Activated CD4-positive, alpha-beta T cell treated with anti-CD3 and anti-CD28 coated beads, Interleukin-2, amount 10 ng/mL, durations not matched to agents 24 days and 14 days (primary cell): ENCODE results near the gene MEIKIN. TPM values are rescaled to one million over a fixed set of nuclear protein-coding genes. Genes with fewer than 3 reads are reported as not detected.

Experiments used
- DNase-seq: peaks from one replicate; pipeline ENCODE4 v3.0.0; 2022
- H3K27ac Mint-ChIP-seq: one replicate; pipeline ENCODE4 v1.8.0; 2022; ENCODE audit warnings: mild to moderate bottlenecking, mixed read lengths
- H3K27me3 Mint-ChIP-seq: one replicate; pipeline ENCODE4 v1.8.0; 2022; ENCODE audit warnings: mixed read lengths
- H3K36me3 Mint-ChIP-seq: one replicate; pipeline ENCODE4 v1.8.0; 2022; ENCODE audit warnings: low read depth, mild to moderate bottlenecking, mixed read lengths
- H3K4me1 Mint-ChIP-seq: one replicate; pipeline ENCODE4 v1.8.0; 2021; ENCODE audit warnings: mixed read lengths
- H3K4me3 Mint-ChIP-seq: one replicate; pipeline ENCODE4 v1.8.0; 2022; ENCODE audit warnings: mild to moderate bottlenecking, moderate library complexity, mixed read lengths
- H3K9me3 Mint-ChIP-seq: one replicate; pipeline ENCODE4 v1.8.0; 2021; ENCODE audit warnings: mixed read lengths
- intact Hi-C: fragments of 100-400 bp; cut with micrococcal nuclease; formaldehyde crosslinking; loops from one replicate; pipeline ENCODE4 v1.15.1; 2023
- total RNA-seq: library from RNA; stranded (reverse); gene quantifications from 2 replicates; pipeline ENCODE4 v1.2.3, GENCODE V29; 2022

MEIKIN gene
- total RNA-seq, 1 donor from 2014 or later: not detected

DNA sequence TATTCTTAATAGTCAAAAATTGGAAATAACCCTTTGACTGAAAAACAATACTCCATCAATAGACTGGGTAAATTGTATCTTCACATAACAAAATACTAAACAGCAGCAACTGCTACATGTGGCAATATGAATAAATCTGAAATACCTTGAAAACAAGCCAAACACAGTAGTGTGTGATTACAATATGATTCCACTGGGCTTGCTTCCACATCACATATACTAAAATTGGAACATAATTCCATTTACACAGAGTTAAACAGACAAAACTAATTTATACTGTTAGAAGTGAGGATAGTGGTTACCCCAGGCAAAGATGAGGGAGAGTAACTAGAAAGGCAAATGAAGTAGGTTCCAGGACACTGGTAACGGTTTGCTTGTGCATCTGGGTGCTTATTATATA, 169.0 kb downstream of the MEIKIN start:
- DNase-seq: no peak
- peaks cover 16% of the 10 kb centered on the region for H3K36me3 Mint-ChIP-seq
- H3K4me3 Mint-ChIP-seq: no peak overlapping the region
- no peaks in the 10 kb centered on the region for H3K27me3 Mint-ChIP-seq
- intact Hi-C loops: no loop called here
- no peaks in the 10 kb centered on the region for H3K9me3 Mint-ChIP-seq
- no peak overlapping the region for H3K27ac Mint-ChIP-seq
- peaks cover 10% of the 10 kb centered on the region for H3K4me1 Mint-ChIP-seq

DNA sequence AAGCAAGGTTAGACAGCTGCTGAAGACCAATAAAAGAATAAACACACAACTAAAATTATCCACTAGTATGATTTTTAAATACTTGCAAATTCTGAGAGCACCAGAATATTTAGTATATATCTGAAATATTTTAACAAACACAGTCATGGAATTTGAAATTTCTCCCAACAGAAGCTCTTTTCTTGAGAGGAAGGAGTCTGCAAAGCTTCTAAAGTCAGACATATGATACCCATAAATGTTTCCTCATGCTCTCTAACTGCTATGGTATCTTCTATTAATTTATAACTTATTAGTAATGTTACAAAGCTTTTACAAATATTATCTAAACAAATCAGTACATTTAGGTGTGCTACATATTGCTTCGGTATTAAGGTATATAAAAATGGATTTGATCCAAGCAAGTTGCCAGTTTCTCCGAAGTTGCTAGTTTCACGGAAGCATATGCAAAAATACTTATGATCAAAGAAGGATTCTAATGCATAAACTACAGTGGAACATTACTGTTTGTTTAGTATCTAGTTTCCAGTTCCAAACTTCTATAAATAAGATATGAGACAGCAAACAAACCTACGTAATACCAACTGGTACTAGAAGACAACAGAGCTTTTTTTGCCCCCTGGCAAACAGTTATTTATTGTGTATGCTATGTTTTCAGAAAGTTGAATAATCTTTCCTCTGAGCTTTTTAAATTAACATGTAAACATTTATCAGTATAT, 170.7 kb downstream of the MEIKIN start:
- H3K4me3 Mint-ChIP-seq: no peak overlapping the region
- no peaks in the 10 kb centered on the region for H3K9me3 Mint-ChIP-seq
- peaks cover 4% of the 10 kb centered on the region for H3K4me1 Mint-ChIP-seq
- no peak for DNase-seq
- peaks cover 8% of the 10 kb centered on the region for H3K36me3 Mint-ChIP-seq
- intact Hi-C loops: no loop called here
- no peaks in the 10 kb centered on the region for H3K27me3 Mint-ChIP-seq
- no peak overlapping the region for H3K27ac Mint-ChIP-seq

DNA sequence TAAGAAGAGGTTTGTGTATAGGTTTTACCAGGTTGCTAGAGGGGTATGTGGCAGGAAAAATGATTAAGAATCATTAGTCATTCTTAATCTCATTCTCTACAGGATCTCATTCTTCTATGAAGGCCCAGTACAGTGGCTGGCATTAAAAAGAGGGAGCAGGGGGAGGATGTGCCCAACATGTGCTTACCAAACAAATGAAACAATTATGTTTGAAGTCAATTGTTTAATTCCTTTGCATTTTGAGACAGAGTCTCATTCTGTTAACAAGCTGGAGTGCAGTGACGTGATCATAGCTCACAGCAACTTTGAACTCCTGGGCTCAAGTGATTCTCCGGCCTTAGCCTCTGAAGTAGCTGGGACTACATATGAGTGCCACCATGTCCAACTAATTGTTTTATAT, 171.7 kb downstream of the MEIKIN start:
- peaks cover 6% of the 10 kb centered on the region for H3K4me1 Mint-ChIP-seq
- no peak overlapping the region for H3K4me3 Mint-ChIP-seq
- no peaks in the 10 kb centered on the region for H3K9me3 Mint-ChIP-seq
- H3K27ac Mint-ChIP-seq: no peak overlapping the region
- intact Hi-C loops: no loop called here
- DNase-seq: no peak
- H3K27me3 Mint-ChIP-seq: no peaks in the 10 kb centered on the region
- H3K36me3 Mint-ChIP-seq: peaks cover 6% of the 10 kb centered on the region

DNA sequence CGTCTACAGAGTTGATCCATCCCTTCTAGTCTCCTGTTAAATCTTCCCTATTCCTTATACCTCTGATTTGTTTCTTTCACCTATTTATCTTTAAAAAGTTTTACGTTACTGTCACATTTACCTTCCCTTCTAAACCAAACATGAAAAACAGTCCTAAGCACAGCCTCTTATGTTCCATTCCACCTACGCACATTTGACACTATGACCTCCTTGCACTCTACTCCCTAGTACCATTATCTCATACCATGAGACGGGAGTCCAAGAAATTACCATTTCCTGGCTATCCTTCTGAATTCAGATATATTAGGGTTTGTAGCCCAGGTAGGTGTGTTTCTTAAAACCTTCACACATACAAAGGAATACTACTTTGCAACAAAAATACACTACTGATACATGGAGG, 173.8 kb downstream of the MEIKIN start:
- peaks cover 4% of the 10 kb centered on the region for H3K9me3 Mint-ChIP-seq
- peaks cover 5% of the 10 kb centered on the region for H3K36me3 Mint-ChIP-seq
- peaks cover 4% of the 10 kb centered on the region for H3K4me1 Mint-ChIP-seq
- no peak overlapping the region for H3K4me3 Mint-ChIP-seq
- H3K27me3 Mint-ChIP-seq: no peaks in the 10 kb centered on the region
- intact Hi-C loops: no loop called here
- H3K27ac Mint-ChIP-seq: no peak overlapping the region
- DNase-seq: no peak

DNA sequence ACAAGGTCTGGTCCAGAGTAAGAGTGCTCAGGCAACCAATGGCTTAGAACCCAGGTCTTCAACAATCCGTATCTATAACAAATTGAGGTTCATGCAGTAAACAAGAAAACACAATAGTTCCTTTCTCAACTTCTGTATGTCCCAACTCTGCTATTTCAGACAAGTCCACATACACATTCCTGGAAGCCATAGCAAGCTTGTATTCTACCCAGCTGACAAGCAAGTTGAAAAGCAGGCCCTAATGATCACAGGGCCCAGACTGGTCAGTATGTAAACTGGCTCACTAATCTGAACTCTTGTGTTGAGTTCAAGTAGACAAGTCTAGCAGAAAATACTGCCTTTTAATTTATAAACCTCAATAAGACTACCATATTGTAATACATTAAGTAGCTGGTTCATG, 175.5 kb downstream of the MEIKIN start:
- peaks cover 4% of the 10 kb centered on the region for H3K9me3 Mint-ChIP-seq
- no peak for DNase-seq
- intact Hi-C loops: no loop called here
- peaks cover 12% of the 10 kb centered on the region for H3K36me3 Mint-ChIP-seq
- no peak overlapping the region for H3K27ac Mint-ChIP-seq
- H3K4me1 Mint-ChIP-seq: peaks cover 2% of the 10 kb centered on the region
- no peak overlapping the region for H3K4me3 Mint-ChIP-seq
- H3K27me3 Mint-ChIP-seq: no peaks in the 10 kb centered on the region

DNA sequence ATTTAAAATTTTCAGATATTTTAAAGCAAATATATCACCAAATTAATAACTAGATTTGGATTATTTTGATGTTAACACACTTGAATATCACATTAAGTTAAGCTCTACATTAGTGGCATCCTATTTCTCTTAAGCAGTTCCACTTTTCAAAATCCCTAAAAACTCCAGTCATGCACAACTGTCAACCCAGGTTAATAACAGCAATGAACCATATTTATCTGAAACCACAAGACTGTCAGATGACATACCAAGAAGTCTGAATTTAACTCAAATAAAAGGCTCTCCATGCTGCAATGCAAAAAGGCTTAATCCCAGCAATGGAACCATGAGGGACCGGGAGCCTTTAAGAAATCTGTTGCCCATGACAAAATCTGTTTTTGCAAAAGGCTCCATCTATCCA, 176.1 kb downstream of the MEIKIN start:
- H3K36me3 Mint-ChIP-seq: peaks cover 16% of the 10 kb centered on the region
- no peak overlapping the region for H3K4me3 Mint-ChIP-seq
- no peak for DNase-seq
- intact Hi-C loops: no loop called here
- peaks cover 2% of the 10 kb centered on the region for H3K4me1 Mint-ChIP-seq
- H3K27me3 Mint-ChIP-seq: no peaks in the 10 kb centered on the region
- H3K27ac Mint-ChIP-seq: no peak overlapping the region
- H3K9me3 Mint-ChIP-seq: peaks cover 4% of the 10 kb centered on the region

DNA sequence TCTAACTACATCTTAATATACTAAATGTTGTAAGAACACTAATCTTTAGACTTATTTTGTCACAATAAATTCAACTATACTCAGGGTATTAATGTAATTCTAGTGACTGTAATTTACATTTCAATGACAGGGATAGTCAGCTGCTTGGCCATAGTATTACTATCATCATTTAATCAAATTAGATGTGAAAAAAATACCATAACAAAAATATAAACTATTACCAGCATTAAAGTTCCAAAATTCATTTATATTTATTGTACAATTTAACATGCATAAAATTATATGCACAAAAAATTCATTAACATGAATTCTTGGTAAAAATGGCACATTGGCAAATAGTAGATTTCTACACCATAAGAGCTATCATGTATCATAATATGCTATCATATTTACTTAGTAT, 177.6 kb downstream of the MEIKIN start:
- no peak for DNase-seq
- Mint-ChIP-seq H3K27ac (no peak overlapping the region), H3K4me3 (no peak overlapping the region), H3K36me3 (peaks cover 25% of the 10 kb centered on the region), H3K9me3 (peaks cover 8% of the 10 kb centered on the region), H3K4me1 (peaks cover 2% of the 10 kb centered on the region), H3K27me3 (no peaks in the 10 kb centered on the region)
- intact Hi-C loops: no loop called here

DNA sequence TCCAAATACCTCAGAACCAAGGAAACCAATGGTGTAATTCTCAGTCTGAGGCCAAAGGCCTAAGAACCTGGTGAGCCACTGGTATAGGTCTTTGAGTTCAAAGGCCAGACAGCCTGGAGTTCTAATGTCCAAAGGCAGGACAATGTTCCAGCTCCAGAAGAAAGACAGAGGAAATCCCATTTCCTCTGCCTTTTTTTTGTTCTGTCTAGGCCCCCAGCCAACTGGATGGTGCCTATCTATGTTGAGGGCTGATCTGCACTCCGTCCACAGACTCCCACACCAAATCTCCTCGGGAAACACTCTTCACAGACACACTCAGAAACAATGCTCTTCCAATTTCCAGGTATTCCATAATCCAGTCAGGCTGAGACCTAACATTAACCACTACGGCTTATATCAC, 178.8 kb downstream of the MEIKIN start:
- intact Hi-C loops: no loop called here
- no peak for DNase-seq
- no peaks in the 10 kb centered on the region for H3K27me3 Mint-ChIP-seq
- H3K4me3 Mint-ChIP-seq: no peak overlapping the region
- peaks cover 12% of the 10 kb centered on the region for H3K9me3 Mint-ChIP-seq
- H3K4me1 Mint-ChIP-seq: peaks cover 5% of the 10 kb centered on the region
- no peak overlapping the region for H3K27ac Mint-ChIP-seq
- H3K36me3 Mint-ChIP-seq: peaks cover 31% of the 10 kb centered on the region

DNA sequence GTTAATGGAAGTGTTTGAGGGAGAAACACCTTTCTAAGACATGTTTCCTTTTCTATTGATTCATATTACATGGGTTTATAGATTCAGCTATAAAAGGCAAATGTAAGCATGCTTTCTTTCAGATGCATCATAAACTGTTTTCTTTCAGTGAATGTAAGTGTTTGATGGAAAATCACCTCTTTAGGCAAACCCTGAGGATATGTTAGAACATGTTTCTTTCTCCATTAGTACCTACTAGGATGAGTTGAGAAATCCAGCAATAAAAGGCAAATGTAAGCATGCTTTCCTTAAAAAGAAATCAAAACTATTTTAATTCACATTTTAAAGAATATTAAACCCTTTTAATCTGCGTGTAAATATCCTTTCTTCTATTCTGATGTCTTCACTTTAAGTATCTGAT, 180.2 kb downstream of the MEIKIN start:
- H3K27me3 Mint-ChIP-seq: no peaks in the 10 kb centered on the region
- H3K36me3 Mint-ChIP-seq: peaks cover 31% of the 10 kb centered on the region
- intact Hi-C loops: no loop called here
- H3K4me1 Mint-ChIP-seq: peaks cover 5% of the 10 kb centered on the region
- DNase-seq: no peak
- H3K4me3 Mint-ChIP-seq: no peak overlapping the region
- H3K27ac Mint-ChIP-seq: no peak overlapping the region
- peaks cover 12% of the 10 kb centered on the region for H3K9me3 Mint-ChIP-seq

DNA sequence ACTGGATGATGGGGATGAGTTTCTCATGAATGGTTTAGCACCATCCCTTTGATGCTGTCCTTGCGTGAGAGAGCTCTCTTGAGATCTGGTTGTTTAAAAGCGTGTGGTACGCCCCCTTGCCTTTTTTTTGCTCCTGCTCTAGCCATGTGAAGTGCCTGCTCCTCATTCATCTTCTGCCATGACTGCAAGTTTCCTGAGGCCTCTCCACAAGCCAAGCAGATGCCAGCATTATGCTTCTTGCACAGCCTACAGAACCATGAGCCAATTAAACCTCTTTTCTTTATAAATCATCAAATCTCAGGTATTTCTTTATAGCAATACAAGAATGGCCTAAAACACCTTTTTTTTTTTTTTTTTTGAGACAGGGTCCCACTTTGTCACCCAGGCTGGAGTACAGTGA, 181.5 kb downstream of the MEIKIN start:
- no peak overlapping the region for H3K27ac Mint-ChIP-seq

DNA sequence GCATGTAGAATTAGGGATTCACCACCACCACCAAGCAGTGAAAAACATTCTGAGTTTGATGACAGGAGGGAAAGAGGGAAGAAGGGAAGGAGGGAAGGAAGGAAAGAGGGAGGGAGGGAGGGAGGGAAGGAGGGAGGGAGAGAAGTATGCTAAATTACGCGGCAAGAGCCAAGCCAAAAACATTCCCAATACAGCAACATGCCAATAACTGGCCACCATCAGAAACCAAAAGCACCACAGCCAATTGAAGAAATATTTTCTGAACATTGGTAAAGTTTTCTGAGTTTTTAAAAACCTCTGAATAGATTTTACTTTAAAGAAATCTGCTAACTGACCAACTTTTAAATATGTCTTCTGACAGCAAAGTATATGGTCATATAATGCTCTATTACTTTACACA, 184.7 kb downstream of the MEIKIN start:
- Mint-ChIP-seq H3K4me3 (no peak overlapping the region), H3K36me3 (peaks cover 26% of the 10 kb centered on the region), H3K9me3 (peaks cover 8% of the 10 kb centered on the region), H3K27me3 (no peaks in the 10 kb centered on the region), H3K27ac (no peak overlapping the region), H3K4me1 (peaks cover 13% of the 10 kb centered on the region)
- DNase-seq: no peak
- intact Hi-C loops: no loop called here

More for the DNA sequence above, 181.5 kb downstream of the MEIKIN start:
- Mint-ChIP-seq H3K4me3 (no peak overlapping the region), H3K4me1 (peaks cover 7% of the 10 kb centered on the region), H3K9me3 (peaks cover 12% of the 10 kb centered on the region), H3K27me3 (no peaks in the 10 kb centered on the region), H3K36me3 (peaks cover 33% of the 10 kb centered on the region)
- intact Hi-C loops: no loop called here
- DNase-seq: no peak

DNA sequence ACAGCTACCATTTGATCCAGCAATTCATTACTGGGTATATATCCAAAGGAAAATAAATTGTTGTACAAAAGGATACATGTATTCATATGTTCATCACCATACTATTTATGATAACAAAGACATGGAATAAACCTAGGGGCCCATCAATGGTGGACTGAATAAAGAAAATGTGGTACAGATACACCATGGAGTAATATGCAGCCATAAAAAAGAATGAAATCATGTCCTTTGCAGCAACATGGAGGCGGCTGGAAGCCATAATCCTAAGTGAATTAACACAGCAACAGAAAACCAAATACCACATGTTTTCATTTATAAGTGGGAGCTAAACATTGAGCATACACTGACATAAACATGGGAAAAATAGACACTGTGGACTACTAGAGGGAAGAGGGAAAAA, 185.8 kb downstream of the MEIKIN start:
- H3K9me3 Mint-ChIP-seq: peaks cover 8% of the 10 kb centered on the region
- H3K27ac Mint-ChIP-seq: no peak overlapping the region
- H3K4me1 Mint-ChIP-seq: peaks cover 17% of the 10 kb centered on the region
- H3K27me3 Mint-ChIP-seq: no peaks in the 10 kb centered on the region
- no peak overlapping the region for H3K4me3 Mint-ChIP-seq
- peaks cover 22% of the 10 kb centered on the region for H3K36me3 Mint-ChIP-seq
- intact Hi-C loops: no loop called here
- no peak for DNase-seq

DNA sequence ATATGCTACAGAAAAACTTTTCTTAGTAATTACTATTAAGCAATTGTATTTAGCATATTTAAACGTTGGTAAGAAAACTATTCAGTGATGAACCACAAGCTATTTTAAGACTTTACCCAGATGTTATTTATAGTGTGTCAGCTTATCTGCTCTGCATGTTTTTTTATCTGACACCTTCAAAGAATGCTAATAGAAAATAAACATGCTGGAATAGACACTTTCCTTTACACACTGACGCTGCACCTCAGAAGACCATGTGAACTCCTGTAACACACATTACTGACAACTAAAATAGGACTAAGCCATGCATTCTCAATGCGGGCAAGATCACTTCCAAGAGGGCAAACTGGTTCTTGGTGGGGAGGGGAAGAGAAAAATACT, 187.0 kb downstream of the MEIKIN start:
- Mint-ChIP-seq H3K4me1 (peaks cover 21% of the 10 kb centered on the region), H3K27ac (no peak overlapping the region), H3K9me3 (peaks cover 5% of the 10 kb centered on the region), H3K27me3 (no peaks in the 10 kb centered on the region), H3K4me3 (no peak overlapping the region), H3K36me3 (peaks cover 14% of the 10 kb centered on the region)
- no peak for DNase-seq
- intact Hi-C loops: no loop called here

DNA sequence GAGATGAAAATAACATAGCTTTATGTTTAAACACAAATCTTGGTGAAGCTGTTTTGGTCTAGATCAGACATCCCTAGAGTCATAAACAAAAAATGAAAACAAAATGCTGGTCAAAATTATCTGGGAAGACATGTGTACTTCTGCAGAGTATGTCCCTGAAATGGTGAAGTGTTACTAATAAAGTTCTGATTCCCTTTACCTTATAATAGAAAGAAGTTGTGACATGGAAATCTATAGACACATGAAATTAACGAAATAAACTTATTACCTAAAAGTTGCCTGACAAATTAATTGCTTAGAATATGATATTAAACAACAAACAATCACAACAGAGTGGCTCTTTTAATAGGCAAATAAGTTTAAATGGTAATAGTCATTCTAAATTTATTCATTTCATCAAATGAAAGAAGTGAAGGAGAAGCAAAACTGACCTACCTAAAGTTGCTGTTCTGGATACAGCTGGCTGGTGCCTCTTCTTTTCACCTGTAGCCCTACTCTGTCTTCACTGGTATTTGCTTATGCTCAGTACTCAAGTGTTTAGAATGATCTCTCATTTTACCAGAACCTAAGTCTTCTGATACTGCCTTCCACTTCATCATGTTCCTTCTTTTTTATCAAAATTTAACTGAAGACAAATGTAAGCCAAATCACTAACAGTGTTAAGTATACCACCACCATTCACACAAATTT, 187.5 kb downstream of the MEIKIN start:
- Mint-ChIP-seq H3K4me3 (no peak overlapping the region), H3K4me1 (peaks cover 23% of the 10 kb centered on the region), H3K36me3 (peaks cover 13% of the 10 kb centered on the region), H3K9me3 (peaks cover 5% of the 10 kb centered on the region), H3K27ac (no peak overlapping the region), H3K27me3 (no peaks in the 10 kb centered on the region)
- intact Hi-C loops: no loop called here
- no peak for DNase-seq
